HTERT RPE-1 (cell line): Measurements from ENCODE around the gene ARHGAP21.
"Not testable (repeated sequence)": the region's sequence is repeated elsewhere in the genome, so short reads cannot be mapped to it uniquely, and the experiment has no call there.

Source experiments
- in situ Hi-C: fragments of 300-500 bp; cut with MboI; formaldehyde crosslinking; loops from 4 replicates; pipeline ENCODE4 v1.14.3; 2020; ENCODE audit warnings: low sequenced_read_pairs

Gene ARHGAP21

DNA sequence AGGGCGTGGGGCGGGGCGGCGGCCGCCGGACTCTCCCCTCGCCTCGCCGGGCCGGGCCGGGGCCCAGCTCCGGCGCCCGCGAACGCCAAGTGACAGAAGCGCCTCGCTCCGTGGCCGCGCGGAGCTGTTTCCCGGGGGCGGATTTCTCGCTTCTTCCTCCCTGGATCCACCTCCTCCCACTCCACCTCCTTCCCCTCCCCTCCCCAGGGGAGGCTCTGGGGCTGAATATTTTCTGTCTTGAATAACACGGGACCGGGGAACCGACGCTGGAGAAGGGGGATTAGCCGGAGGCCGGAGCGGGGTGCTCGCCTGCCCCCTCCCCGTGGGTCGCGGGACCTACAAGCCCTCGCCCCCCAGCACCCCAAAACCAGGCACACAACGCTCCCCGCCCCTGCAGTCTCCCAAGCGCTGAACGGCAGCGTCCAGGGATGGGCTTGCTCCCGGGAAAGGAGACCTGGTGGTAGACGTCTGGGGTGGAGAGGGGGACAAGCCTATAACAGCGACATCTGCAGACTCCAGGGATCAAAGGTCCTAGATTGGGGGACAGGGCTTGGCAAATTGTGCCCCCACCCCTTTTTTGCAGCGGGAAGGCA lies at the start of gene ARHGAP21:
Gene ARHGAP21, minus strand, starts transcription at position 100 of the 593 bp plus-strand sequence. CDS start 1,988 bp downstream, outside the sequence.
- in situ Hi-C loops = no loop called here

DNA sequence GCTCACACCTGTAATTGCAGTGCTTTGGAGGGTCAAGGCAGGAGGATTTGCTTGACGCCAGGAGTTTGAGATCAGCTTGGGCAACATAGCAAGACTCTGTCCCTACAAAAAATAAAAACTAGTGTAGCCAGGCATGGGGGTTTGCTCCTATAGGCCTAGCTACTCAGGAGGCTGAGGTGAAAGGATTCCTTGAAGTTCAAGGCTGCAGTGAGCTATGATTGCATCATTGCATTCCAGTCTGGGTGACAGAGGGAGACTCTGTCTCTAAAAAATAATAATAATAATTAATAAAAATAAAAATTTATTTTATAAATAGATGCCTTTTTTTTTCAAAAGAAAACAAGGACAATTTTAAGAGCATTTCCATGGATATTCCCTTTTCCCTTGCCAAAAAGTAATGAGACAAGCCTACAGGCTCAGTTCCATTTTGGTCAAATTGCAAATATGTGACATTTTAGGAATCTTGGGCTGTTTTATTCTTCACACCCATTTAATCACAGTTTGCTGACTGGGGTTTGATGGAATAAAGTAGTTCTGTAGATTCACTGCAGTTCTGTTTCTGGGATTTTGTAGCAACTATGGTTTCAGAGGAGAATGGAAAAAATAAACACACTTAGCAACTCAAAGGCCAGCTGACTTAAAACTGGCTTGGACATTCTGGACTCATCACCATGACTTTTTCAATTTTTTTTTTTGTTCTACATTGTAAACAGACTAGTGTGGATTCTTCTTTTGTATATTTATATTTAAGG lies 48.4 kb upstream of the ARHGAP21 start:
- in situ Hi-C loops = no loop called here

DNA sequence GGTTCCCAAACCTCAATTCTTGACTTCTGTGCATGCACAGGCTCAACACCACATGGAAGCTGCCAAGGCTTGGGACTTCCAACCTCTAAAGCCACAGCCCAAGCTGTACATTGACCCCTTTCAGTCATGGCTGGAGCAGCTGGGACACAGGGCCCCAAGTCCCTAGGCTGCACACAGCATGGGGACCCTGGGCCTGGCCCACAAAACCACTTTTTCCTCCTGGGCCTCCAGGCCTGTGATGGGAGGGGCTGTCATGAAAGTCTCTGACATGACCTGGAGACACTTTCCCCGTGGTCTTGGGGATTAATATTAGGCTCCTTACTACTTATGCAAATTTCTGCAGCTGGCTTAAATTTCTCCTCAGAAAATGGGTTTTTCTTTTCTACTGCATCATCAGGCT lies 41.3 kb upstream of the ARHGAP21 start:
- in situ Hi-C loops = not testable (repeated sequence)

DNA sequence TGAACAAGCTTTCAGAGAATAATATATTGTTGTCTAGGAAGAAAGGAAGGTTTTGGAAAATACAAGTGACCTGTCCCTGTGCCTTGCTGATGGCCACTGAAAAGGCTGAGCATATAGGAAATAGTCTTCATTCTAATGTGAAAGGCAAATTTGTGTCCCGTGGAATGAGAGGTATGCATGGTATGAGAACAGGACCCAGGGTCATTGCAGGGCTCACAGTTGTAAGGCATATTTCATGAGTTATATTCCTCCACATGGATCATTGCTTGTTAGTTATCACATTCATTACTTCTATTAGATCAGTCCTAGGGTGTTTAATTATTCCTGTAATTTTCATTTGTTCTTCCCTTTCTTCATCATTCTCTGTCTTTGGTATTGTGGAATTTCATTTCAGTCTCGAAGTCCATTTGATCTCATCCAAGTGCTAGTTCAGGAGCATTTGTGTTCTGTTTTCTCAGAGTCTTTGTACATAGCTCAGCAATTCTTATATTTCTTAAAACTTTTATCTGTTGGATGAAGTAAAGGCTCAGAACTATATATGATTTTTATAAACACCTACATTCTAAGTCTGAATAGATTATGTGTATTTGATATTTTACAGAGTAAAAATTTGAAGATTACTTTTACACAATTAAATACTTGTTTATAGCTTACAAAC lies 39.4 kb upstream of the ARHGAP21 start:
- in situ Hi-C loops = no loop called here

DNA sequence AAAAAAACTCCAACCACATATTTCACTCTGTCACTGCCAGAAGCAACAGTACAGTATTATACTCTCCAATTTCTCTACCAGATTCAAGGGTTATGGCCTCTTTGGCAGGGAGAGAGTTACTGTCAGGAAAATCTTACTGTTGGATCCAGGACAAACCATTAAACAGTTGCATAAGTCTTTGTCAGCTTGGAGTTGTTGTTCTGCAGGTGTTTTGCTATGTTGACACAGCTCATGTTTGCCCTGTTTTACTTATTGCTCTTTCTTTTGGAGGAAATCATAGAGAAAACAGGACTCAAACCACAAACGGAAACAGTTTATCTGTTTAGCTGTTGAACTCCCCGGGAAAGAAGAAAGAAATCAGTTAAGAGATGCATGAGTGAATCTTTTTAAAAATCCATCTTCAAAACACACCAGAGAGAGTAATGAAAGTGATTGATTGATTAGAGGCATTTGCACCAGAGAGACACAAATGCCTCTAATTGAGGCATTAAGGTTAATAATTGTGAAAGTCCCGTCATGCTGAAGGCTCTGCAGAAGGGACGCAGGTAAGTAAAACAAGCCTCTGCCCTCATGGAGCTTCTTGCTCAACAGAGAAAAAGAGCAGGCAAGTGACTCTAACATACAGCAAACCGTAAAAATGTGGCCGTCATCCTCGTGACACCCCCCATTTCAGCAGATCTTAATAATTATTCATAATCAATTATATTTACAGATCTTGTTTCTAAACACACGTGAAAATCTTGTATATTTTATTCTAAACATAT lies 38.7 kb upstream of the ARHGAP21 start:
- in situ Hi-C loops = no loop called here

DNA sequence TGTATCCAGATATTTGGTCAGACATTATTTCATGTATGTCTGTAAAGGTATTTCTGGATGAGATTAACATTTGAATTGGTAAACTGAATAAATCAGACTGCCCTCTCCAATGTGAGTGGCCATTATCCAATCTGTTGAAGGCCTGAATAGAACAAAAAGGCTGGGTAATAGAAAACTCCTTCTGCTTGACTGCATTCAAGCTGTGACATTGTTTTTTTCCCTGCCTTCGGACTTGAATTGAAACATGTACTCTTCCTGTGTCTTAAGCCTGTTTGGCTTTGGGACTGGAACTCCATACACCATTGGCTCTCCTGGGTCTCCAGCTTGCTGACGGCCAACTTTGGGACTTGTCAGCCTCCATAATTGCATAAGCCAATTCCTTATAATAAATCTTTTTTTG lies 36.0 kb upstream of the ARHGAP21 start:
- in situ Hi-C loops = no loop called here

DNA sequence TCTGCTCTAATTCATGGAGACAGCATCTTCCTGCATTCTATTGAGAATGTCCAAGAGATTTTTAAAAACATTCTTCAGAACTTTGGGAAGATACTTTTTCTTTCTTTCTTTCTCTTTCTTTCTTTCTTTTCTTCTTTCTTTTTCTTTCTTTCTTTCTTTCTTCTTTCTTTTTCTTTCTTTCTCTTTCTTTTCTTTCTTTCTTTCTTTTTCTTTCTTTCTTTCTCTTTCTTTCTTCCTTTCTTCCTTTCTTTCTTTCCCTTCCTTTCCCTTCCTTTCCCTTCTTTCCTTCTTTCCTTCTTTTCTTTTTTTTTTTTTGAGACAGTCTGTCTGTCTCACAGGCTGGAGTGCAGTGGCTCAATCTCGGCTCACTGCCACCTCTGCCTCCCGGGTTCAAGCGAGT lies 34.6 kb upstream of the ARHGAP21 start:
- in situ Hi-C loops = not testable (repeated sequence)

DNA sequence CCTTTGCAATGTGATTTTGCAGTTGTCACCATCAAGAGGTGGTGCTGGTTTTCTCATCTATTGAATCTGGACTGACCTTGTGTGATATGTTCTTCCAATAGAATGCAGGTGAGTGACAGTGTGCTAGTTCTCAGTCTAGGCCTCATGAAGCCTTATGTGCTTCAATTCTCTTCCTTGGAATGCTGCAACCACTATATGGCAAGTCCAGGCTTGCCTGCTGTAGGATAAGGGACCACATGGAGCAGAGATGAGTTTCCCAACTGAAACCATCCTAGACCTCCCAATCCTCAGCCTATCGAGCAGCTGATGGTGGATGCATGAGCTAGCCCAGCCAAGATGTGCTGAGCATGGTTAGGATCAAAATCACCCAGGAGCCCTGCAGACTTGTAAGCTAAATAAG lies 32.6 kb upstream of the ARHGAP21 start:
- in situ Hi-C loops = no loop called here

DNA sequence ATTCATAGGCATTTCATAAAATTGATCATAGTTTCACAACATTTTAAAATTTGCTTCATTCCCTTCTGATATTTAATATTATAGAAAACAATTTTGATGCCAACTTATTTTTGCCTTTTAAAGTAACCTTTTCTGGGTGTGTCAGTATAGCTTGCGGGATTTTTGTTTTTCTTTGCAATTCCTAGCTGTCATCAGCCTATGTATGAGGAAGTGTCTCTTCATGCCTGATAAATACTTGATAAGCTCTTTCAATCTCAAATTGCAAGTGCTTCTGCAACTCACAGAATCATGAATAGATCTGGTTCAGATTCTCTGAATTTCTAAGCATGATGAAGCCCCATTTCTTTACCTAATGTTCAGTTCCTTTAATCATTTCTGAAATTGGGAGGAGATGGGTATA lies 28.0 kb upstream of the ARHGAP21 start:
- in situ Hi-C loops = no loop called here

DNA sequence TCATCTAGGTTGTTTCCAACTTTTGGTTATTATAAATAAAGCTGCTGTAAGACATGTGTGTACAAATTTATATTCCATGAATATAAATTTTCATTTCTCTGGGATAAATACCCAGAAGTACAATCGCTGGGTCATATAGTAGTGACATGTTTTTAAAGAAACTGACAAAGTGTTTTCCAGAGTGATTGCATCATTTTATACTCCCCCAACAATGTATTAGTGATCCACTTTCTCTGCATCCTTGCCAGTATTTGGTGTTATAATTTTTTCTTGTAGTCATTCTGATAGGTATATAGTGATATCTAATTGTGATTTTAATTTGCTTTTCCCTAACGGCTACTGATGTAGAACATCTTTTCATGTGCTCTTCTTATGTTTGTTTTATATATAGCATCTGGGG lies 27.0 kb upstream of the ARHGAP21 start:
- in situ Hi-C loops = no loop called here

DNA sequence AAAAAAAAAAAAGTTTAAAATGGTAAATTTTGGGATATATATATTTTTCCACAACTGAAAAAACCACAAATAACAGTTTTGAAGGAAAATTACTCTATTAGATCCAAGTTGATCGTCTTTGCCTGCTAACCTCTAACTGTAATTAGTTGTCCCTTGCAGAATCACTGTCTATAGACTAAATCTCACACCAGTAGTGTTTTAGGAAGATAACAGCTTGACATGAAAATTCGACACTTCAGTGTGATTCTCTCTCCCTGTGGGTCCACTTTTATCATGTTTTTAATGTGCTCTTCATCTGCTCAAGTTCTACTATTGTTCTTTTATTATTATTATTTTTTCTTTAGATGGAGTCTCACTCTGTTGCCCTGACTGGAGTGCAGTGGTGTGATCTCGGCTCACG lies 24.5 kb upstream of the ARHGAP21 start:
- in situ Hi-C loops = no loop called here

DNA sequence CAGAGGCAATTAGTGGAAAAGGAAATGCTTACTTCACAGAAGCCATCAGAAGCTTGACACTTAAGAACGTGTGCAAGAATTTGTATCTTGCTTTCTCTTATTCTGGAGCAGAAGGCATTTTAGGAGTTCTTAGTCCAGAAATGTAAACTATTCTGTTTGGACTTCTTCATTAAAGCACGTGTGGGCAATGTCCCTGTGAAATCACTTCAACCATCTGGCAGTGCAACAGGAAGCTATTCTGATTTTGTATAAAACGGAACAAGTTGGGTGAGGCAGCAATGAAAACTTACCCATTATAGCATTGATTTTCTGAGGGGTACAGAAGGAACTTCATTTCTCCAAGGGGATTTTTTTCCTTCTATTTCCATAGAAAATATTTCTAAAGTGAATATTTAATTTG lies 21.3 kb upstream of the ARHGAP21 start:
- in situ Hi-C loops = no loop called here

DNA sequence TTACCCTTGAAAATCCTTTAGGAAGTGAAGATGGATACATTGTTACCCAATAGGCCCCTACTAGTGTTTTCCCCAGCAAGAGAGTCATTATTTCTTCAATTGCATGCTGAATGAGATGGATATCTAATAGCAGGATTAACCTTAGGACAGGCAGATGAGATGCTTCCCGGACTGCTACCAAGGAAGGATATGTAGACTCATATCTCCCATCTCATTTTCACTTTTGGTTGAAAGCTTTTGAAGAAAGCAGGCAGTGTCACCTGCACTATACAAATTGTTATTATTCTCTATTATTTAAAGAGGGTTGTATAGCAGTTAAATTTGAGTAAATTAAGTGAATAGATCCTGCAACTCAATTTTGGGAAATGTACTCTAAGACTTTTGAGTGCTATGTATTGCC lies 17.0 kb upstream of the ARHGAP21 start:
- in situ Hi-C loops = no loop called here

DNA sequence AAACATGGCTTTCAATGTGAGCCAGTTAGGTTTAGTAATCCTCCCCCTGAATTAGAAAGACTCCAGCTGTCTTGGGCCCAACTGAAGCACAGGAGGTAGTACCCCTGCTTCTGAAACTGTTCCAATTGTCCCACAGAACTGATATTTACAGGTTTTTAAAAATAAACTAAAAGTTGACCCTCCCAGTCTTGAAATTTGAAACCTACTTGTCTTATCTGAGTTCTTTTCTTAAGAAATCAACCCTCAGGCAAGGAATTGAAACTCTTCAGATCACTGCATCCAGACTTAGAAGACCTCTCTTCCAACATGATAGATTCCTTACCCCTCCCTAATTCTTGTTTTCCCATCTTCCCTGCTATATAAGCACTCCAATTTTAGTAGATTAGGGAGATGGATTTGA lies 13.3 kb upstream of the ARHGAP21 start:
- in situ Hi-C loops = no loop called here

DNA sequence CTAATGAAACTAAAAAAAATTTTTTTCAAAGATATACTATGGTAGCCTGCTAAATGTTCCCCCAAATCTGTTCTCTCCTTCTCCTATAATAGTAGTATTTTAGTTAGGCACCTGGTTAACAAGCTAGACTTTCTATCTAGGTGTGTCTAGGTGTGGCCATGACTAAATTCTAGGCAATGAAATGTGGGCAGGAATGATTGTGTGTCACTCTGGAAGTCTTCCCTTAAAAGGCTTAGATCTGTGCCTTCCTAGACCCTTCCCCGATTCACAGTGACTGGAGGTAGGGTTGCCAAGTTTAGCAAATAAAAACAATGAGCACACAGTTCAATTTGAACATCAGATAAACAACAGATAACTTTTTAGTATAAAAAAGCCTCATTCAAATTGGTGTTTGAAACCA lies 8.3 kb upstream of the ARHGAP21 start:
- in situ Hi-C loops = no loop called here

DNA sequence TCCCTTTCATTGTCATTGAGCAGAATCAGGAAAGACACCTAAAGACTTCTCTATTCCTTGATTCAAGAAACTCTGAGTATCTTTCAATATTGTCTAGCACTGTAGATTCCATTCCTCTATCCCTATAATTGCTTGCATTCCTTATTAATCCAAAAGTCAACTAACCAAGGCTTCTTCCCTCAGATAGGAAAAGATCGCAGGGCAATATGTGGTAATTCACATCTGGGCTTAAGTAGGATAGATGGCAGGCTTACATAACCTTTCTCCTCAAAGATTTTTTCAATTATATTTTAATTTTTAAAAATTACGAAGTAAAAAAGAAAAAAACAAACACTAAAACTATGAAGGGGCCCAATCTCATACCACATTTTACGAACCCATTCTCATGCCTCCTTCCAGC lies 7.1 kb upstream of the ARHGAP21 start:
- in situ Hi-C loops = no loop called here

DNA sequence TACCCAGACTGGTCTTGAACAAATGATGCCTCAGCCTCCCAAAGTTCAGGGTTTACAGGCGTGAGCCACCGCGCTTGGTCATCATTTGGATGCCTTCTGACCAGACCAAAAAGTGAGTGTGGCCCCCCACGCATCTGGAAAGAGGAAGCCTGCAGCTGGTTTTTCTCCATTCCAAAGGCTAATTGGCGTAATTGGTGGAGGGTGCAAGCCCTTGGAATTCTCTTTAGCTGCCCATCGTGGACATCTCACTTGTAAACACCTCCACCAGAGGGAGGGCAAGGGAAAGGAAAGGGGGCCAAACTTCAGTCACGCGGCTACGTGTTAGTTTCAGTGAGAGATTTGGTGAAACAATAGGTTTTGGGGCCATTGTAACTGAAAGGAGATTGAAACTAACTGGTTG lies 4.1 kb upstream of the ARHGAP21 start:
- in situ Hi-C loops = no loop called here

DNA sequence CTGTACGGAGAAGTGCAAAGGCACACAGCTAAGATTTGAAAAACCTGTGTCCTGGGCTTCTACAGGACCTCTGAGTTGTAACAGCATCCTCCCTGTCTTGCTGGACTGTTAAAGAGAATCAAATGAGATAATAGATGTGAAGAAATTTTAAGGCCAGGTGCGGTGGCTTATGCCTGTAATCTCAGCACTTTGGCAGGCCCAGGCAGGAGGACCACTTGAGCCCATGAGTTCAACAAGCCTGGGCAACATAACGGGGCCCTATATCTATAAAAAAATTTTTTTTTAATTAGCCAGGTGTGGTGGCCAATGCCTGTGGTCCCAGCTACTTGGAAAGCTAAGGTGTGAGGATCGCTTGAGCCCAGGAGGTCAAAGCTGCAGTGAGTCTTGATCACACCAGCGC lies 2.9 kb upstream of the ARHGAP21 start:
- in situ Hi-C loops = no loop called here

DNA sequence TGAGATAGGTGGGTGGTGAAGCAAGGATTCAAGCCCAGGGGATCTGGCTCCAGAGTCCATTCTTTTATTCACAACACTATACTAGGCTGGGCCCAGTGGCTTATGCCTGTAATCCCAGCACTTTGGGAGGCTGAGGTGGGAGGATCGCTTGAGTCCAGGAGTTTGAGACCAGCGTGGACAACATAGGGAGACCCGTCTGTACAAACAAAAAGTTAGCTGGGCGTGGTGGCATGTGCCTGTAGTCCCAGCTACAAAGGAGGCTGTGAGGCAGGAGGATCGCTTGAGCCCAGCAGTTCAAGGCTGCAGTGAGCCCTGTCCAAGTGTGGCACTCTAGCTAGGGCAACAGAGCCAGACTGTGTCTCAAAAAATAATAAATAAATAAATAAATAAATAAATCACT lies 2.3 kb upstream of the ARHGAP21 start:
- in situ Hi-C loops = not testable (repeated sequence)

DNA sequence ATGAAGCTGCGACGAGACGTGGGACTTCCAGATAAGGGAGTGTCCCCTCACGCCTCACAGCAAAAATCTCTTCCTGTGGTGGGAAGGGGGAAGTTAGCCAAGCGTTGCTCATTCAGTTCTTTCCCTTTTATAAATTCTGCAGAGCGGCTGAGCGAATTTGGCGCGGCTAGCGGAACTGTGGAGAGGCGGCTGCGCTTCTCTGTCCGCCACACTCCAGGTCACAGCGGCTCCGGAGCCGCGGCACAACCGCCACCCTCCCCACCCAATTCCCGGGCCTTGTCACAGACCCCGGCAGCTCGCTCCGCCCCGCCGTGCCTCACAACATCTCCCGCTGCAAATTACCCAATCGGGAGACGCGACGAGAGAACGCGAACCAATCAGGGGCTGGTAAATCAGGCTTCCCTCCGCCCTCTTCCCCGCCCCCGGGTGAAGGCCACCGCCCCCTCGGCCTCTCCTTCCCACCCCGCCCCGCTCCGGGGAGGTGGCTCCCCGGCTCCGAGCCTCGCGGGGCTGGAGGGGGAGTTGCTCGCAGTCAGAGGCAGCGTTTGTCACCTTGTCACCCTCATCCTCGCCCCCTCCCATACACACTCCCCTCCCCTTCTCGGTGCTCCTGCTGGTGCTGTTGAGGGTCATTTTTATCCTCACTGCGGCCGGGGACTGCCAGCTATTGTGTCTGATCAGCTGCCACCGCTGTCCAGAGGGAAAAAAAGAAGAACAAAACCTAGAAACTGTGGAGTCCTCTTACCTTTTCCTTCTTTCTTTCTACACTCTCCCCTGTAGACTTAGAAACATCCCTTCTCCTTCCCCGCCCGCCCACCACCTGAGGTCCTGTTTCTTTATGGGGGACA lies 918 bp upstream of the ARHGAP21 start:
- in situ Hi-C loops = no loop called here

DNA sequence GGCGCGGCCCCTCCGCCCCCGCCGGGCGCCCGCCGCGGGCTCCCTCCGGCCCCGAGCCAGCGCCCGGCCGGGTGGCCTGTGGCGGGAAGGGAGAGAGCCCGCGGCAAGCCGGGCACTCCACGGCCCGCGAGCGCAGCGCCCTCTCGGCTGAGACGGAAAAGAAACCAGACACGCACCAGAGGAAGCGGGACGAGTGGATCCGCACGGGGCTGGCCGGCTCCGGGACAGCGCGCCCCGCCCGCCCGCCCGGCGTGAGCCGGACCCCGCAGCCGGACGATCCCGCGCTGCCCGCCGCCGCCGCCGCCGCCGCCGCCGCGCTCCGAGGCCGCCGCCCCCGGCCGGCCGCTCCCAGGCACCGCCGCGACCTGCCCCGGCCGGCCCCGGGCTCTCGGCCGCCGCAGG lies 300 bp downstream of the ARHGAP21 start:
- in situ Hi-C loops = no loop called here
